ENCODE results near the gene TMEM50A. TPM values are rescaled to one million over a fixed set of nuclear protein-coding genes. Genes with fewer than 3 reads are reported as not detected.
"Not testable (repeated sequence)": the region's sequence is repeated elsewhere in the genome, so short reads cannot be mapped to it uniquely, and the experiment has no call there.

The TMEM50A gene
- total and polyA plus RNA-seq, 4 donors: 83.5 to 111 (median 109) TPM

DNA sequence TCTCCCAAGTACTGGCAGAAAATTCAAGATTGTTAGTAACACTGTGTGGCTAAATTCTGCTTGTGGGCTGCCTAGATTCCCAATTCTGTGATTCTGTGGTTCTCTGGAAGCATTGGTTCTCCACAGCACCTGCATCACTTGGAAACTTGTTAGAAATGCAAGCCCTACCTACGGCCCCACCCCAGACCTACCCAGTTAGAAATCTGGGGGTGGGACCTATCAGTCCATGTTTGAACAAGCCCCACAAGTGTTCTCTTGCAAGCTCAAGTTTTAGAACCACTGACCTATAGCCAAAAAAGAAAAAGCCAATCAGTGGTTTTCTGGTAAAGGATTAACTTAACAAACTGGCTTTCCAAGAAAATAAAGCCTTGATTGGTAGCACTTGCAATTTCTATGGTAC, 30.0 kb upstream of the TMEM50A start:
- DNase-seq (ENCODE audit: low read depth in 4 of 6, low spot score in 6 of 6); H3K4me3 ChIP-seq (ENCODE audit: low read depth, low read length); H3K36me3 ChIP-seq (ENCODE audit: control insufficient read depth, insufficient read depth, low read length); H3K4me1 ChIP-seq (ENCODE audit: control insufficient read depth, insufficient read depth, low read length); H3K27ac ChIP-seq (ENCODE audit: low read depth, low read length); H3K9me3 ChIP-seq (ENCODE audit: control insufficient read depth, insufficient read depth, low read length); H3K27me3 ChIP-seq (ENCODE audit: control insufficient read depth, insufficient read depth, low read length): not testable (repeated sequence)
- WGBS (ENCODE audit: insufficient coverage): no CpG with 5 or more reads among the region's 1 CpG

DNA sequence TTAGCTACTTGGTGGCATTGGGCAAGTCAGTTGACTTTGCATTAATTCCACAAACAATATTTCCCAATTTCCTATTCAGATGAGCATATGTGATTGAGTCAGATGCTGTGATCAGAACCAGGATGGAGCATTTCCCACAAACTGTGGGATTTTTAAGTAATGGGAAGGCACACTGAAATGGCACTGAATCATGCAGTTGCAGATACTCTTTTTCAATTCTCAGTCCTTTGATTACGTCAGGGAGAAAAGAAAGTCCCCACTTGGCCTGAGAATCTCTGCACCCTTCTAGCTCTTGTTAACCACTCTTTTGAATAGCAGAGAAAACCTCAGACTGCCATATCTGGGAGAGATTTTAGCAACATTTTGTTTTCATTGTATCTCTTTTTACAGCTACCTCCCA, 29.0 kb upstream of the TMEM50A start:
- no CpG with 5 or more reads among the region's 1 CpG for WGBS (ENCODE audit: insufficient coverage)
- not testable (repeated sequence) for H3K4me3 ChIP-seq (ENCODE audit: low read depth, low read length); DNase-seq (ENCODE audit: low read depth in 4 of 6, low spot score in 6 of 6)

DNA sequence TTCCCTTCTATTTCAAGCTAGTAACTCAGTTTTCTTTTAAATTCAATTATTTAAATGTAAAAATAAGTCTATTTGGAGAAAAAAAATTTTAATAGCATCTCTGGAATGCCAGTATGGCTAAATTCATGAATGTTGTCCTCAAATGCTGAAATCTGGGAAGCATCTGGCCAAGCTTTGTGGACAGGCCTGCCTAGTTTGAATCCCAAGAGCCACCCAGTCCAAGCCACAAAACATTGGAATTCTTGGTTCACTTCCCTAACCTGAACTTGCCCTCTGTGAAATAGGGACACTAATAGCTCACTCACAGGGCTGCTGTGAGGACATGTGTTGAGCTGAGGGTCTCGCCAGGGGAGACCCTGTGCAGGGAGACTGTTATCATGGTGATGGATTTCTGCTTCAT, 28.6 kb upstream of the TMEM50A start:
- H3K36me3 ChIP-seq (ENCODE audit: control insufficient read depth, insufficient read depth, low read length); H3K27ac ChIP-seq (ENCODE audit: low read depth, low read length); H3K27me3 ChIP-seq (ENCODE audit: control insufficient read depth, insufficient read depth, low read length); H3K9me3 ChIP-seq (ENCODE audit: control insufficient read depth, insufficient read depth, low read length); H3K4me1 ChIP-seq (ENCODE audit: control insufficient read depth, insufficient read depth, low read length); H3K4me3 ChIP-seq (ENCODE audit: low read depth, low read length); DNase-seq (ENCODE audit: low read depth in 4 of 6, low spot score in 6 of 6): not testable (repeated sequence)
- WGBS (ENCODE audit: insufficient coverage): no CpG with 5 or more reads among the region's 1 CpG

More for the DNA sequence above, 29.0 kb upstream of the TMEM50A start:
- not testable (repeated sequence) for H3K9me3 ChIP-seq (ENCODE audit: control insufficient read depth, insufficient read depth, low read length); H3K27ac ChIP-seq (ENCODE audit: low read depth, low read length); H3K36me3 ChIP-seq (ENCODE audit: control insufficient read depth, insufficient read depth, low read length); H3K27me3 ChIP-seq (ENCODE audit: control insufficient read depth, insufficient read depth, low read length); H3K4me1 ChIP-seq (ENCODE audit: control insufficient read depth, insufficient read depth, low read length)

DNA sequence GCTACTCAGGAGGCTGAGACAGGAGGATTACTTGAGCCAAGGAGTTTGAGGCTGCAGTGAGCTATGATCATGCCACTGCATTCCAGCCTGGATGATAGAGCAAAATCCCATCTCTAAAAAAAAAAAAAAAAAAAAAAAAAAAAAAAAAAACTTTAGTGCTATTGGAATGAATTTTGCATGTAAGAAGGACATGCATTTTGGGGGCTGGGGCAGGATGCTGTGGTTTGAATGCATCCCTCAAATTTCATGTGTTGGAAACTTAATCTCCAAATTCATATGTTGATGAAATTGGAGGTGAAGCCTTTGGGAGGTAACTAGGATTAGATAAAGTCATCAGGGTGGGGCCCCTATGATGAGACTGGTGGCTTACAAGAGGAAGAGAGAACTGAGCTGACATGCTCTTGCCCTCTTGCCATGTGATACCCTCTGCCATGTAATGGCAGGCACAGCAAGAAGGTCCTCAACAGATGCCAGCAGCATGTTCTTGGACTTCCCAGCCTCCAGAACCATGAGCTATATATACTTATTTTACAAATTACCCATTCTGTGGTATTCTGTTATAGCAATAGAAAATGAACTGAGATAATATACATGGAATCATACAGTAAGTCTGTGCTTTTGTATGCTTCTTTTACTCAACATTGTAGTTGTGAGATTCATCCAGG, 25.2 kb upstream of the TMEM50A start:
- H3K27me3 ChIP-seq (ENCODE audit: control insufficient read depth, insufficient read depth, low read length); H3K4me1 ChIP-seq (ENCODE audit: control insufficient read depth, insufficient read depth, low read length); DNase-seq (ENCODE audit: low read depth in 4 of 6, low spot score in 6 of 6); H3K36me3 ChIP-seq (ENCODE audit: control insufficient read depth, insufficient read depth, low read length); H3K9me3 ChIP-seq (ENCODE audit: control insufficient read depth, insufficient read depth, low read length); H3K27ac ChIP-seq (ENCODE audit: low read depth, low read length); H3K4me3 ChIP-seq (ENCODE audit: low read depth, low read length): not testable (repeated sequence)

DNA sequence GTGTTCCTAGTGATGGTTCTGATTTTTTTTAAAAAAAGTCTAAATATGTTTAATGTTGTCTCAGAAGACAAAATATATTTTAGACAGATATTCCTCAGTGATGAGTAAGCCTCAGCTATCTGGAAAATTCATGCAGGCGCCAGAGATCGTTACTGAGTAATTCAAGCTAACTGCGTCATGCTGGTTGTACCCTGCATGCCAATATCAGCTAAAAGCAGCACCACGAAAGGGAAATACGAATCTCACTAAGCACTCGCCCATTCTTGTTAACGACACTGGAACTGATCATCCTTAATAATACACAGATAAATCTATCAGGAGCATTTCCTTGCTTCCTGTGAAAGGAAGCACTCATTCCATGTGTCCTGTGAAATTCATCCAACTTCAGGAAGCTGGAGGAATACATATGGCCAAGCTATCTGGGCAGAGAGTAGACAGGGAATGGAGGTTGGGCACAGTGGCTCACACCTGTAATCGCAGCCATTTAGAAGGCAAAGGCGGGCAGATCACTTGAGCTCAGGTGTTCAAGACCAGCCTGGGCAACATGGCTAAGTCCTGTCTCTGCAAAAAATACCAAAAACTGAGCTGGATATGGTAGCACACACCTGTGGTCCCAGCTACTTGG, 17.7 kb upstream of the TMEM50A start:
- H3K27ac ChIP-seq (ENCODE audit: low read depth, low read length); H3K9me3 ChIP-seq (ENCODE audit: control insufficient read depth, insufficient read depth, low read length); H3K27me3 ChIP-seq (ENCODE audit: control insufficient read depth, insufficient read depth, low read length); H3K4me3 ChIP-seq (ENCODE audit: low read depth, low read length); H3K4me1 ChIP-seq (ENCODE audit: control insufficient read depth, insufficient read depth, low read length); H3K36me3 ChIP-seq (ENCODE audit: control insufficient read depth, insufficient read depth, low read length): not testable (repeated sequence)
- DNase-seq (ENCODE audit: low read depth in 4 of 6, low spot score in 6 of 6): peak in 1 of 6 donors; percentile 7
- WGBS (ENCODE audit: insufficient coverage): 100% methylated on average over 2 of the region's 9 CpGs

DNA sequence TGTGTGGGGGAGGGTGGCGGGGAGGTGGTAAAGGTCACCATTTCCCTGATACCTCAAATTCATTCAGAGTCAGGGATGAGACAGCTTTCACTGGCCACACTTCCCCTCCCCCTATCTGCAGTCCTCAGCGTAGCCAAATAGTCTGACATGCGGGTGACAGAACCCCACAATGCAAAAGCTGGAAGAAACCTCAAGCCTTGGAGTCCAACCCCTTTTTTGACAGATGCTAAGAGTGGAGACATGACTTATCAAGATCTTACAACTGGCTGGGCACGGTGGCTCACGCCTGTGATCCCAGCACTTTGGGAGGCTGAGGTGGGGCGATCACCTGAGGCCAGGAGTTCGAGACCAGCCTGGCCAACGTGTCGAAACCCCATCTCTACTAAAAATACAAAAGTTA, 16.0 kb upstream of the TMEM50A start:
- H3K27me3 ChIP-seq (ENCODE audit: control insufficient read depth, insufficient read depth, low read length); H3K27ac ChIP-seq (ENCODE audit: low read depth, low read length); DNase-seq (ENCODE audit: low read depth in 4 of 6, low spot score in 6 of 6); H3K4me3 ChIP-seq (ENCODE audit: low read depth, low read length); H3K9me3 ChIP-seq (ENCODE audit: control insufficient read depth, insufficient read depth, low read length); H3K36me3 ChIP-seq (ENCODE audit: control insufficient read depth, insufficient read depth, low read length); H3K4me1 ChIP-seq (ENCODE audit: control insufficient read depth, insufficient read depth, low read length): not testable (repeated sequence)
- no CpG with 5 or more reads among the region's 9 CpGs for WGBS (ENCODE audit: insufficient coverage)

DNA sequence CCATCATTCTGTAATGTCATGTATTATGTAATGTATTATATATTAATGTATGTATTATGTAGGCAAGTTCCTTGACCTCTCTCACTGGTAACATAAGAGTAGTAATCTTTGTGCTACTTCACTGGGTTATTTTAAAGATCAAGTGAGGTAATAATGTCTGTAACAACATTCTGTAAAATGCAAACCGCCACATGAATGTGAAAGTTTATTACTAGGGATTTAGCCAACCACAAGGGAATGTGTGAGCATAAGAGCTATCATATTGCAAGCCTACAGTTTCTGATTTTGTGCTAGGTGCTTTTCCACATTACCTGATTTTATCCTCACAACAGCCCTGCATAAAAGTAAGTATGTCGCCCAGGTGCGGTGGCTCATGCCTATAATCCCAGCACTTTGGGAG, 13.7 kb upstream of the TMEM50A start:
- not testable (repeated sequence) for H3K36me3 ChIP-seq (ENCODE audit: control insufficient read depth, insufficient read depth, low read length); DNase-seq (ENCODE audit: low read depth in 4 of 6, low spot score in 6 of 6); H3K4me1 ChIP-seq (ENCODE audit: control insufficient read depth, insufficient read depth, low read length); H3K9me3 ChIP-seq (ENCODE audit: control insufficient read depth, insufficient read depth, low read length); H3K27me3 ChIP-seq (ENCODE audit: control insufficient read depth, insufficient read depth, low read length); H3K27ac ChIP-seq (ENCODE audit: low read depth, low read length); H3K4me3 ChIP-seq (ENCODE audit: low read depth, low read length)
- no CpG with 5 or more reads among the region's 3 CpGs for WGBS (ENCODE audit: insufficient coverage)

DNA sequence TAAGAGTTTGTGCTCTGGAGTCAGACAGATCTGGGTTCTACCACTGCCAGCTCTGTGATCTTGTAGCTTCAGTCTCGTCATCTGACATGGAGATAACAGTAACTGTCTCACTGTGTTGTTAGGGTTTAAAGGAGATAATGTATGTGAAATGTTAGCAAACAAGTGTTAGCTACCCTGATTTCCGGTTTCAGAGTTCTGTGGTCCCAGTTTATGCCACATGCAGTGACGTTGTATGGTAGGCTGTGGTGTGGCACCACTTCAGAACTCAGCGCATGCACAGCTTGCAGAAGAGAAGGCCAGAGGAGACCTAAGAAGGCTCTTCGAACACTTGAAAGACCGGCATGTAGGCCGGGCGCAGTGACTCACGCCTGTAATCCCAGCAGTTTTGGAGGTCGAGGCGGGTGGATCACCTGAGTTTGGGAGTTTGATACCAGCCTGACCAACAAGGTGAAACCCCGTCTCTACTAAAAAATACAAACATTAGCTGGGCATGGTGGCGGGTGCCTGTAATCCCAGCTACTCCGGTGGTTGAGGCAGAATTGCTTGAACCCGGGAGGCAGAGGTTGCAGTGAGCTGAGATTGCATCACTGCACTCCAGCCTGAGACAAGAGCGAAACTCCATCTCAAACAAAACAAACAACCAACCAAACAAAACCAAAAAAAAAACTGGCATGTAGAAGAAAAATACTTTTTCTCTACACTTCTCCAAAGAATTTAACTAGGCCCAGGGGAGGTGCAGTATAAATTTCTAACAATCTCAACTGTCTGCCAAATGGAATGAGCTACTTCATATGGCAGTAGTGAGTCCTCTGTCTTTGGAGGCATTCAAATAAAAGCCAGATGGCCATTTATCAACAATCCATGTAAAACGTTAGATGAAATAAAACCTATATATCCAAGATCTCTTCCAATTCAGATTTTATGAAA, 10.0 kb upstream of the TMEM50A start:
- H3K9me3 ChIP-seq (ENCODE audit: control insufficient read depth, insufficient read depth, low read length); H3K4me3 ChIP-seq (ENCODE audit: low read depth, low read length); H3K4me1 ChIP-seq (ENCODE audit: control insufficient read depth, insufficient read depth, low read length); H3K27ac ChIP-seq (ENCODE audit: low read depth, low read length); H3K36me3 ChIP-seq (ENCODE audit: control insufficient read depth, insufficient read depth, low read length); DNase-seq (ENCODE audit: low read depth in 4 of 6, low spot score in 6 of 6); H3K27me3 ChIP-seq (ENCODE audit: control insufficient read depth, insufficient read depth, low read length): not testable (repeated sequence)
- no CpG with 5 or more reads among the region's 17 CpGs for WGBS (ENCODE audit: insufficient coverage)

DNA sequence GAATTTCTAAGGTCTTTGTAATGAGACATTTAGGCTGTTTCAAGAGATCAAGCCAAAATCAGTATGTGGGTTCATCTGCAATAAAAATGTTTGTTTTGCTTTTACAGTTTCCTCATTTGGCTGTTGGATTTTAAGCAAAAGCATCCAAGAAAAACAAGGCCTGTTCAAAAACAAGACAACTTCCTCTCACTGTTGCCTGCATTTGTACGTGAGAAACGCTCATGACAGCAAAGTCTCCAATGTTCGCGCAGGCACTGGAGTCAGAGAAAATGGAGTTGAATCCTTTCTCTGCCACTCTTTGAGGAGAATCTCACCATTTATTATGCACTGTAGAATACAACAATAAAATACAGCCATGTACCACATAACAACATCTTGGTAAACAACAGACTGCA, 9.3 kb upstream of the TMEM50A start:
- H3K4me1 ChIP-seq (ENCODE audit: control insufficient read depth, insufficient read depth, low read length); H3K4me3 ChIP-seq (ENCODE audit: low read depth, low read length); H3K9me3 ChIP-seq (ENCODE audit: control insufficient read depth, insufficient read depth, low read length); H3K36me3 ChIP-seq (ENCODE audit: control insufficient read depth, insufficient read depth, low read length); H3K27ac ChIP-seq (ENCODE audit: low read depth, low read length); DNase-seq (ENCODE audit: low read depth in 4 of 6, low spot score in 6 of 6); H3K27me3 ChIP-seq (ENCODE audit: control insufficient read depth, insufficient read depth, low read length): not testable (repeated sequence)
- WGBS (ENCODE audit: insufficient coverage): no CpG with 5 or more reads among the region's 4 CpGs

DNA sequence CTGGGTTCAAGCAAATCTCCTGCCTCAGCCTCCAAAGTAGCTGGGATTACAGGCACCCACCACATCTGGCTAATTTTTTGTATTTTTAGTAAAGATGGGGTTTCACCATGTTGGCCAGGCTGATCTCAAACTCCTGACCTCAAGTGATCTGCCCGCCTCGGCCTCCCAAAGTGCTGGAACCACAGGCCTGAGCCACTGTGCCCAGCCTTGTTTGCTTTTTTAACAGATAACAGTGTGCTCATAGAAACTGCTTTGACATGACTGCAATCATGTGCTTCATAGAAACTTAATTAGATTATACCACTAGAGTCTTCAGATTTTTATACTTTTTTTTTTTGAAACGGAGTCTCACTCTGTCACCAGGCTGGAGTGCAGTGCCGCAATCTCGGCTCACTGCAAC, 8.8 kb upstream of the TMEM50A start:
- H3K27me3 ChIP-seq (ENCODE audit: control insufficient read depth, insufficient read depth, low read length); H3K27ac ChIP-seq (ENCODE audit: low read depth, low read length); DNase-seq (ENCODE audit: low read depth in 4 of 6, low spot score in 6 of 6); H3K36me3 ChIP-seq (ENCODE audit: control insufficient read depth, insufficient read depth, low read length); H3K4me3 ChIP-seq (ENCODE audit: low read depth, low read length); H3K9me3 ChIP-seq (ENCODE audit: control insufficient read depth, insufficient read depth, low read length); H3K4me1 ChIP-seq (ENCODE audit: control insufficient read depth, insufficient read depth, low read length): not testable (repeated sequence)
- 100% methylated on average over 2 of the region's 5 CpGs for WGBS (ENCODE audit: insufficient coverage)
